GM19438 (cell line): ENCODE results near the gene ATP7B.
A peak's percentile ranks its signal among the peaks of the same experiment; 100 is the strongest.
"Not testable (repeated sequence)": the region's sequence is repeated elsewhere in the genome, so short reads cannot be mapped to it uniquely, and the experiment has no call there.

Source experiments
- ATAC-seq: cut with Tn5 transposase; IDR thresholded peaks from one replicate; pipeline ENCODE4 v1.9.1; 2021; ENCODE audit warnings: low read depth; ENCODE audit not compliant: unreplicated experiment

Gene ATP7B

GRCh38 chr13:52010890-52011631, at the start of gene ATP7B:
Gene ATP7B, minus strand, starts transcription at chr13:52011450. Its CDS starts 113 bp downstream, at chr13:52011337.
- ATAC-seq = peak; percentile 9

GRCh38 chr13:52053460-52053859, 42.2 kb upstream of the ATP7B start:
- no peak for ATAC-seq

- ATAC-seq = no peak
Measured at GRCh38 chr13:52051400-52051799, 40.1 kb upstream of the ATP7B start.

- ATAC-seq = no peak
Measured at GRCh38 chr13:52048516-52048915, 37.3 kb upstream of the ATP7B start.

GRCh38 chr13:52047463-52047862, 36.2 kb upstream of the ATP7B start:
- no peak for ATAC-seq

GRCh38 chr13:52043675-52044074, 32.4 kb upstream of the ATP7B start:
- no peak for ATAC-seq

GRCh38 chr13:52036037-52036436, 24.8 kb upstream of the ATP7B start:
- ATAC-seq = no peak

- ATAC-seq = no peak
Measured at GRCh38 chr13:52034616-52035226, 23.5 kb upstream of the ATP7B start.

- ATAC-seq = no peak
Measured at GRCh38 chr13:52033039-52033438, 21.8 kb upstream of the ATP7B start.

- ATAC-seq = not testable (repeated sequence)
Measured at GRCh38 chr13:52030401-52030800, 19.2 kb upstream of the ATP7B start.

- no peak for ATAC-seq
Measured at GRCh38 chr13:52029569-52029968, 18.3 kb upstream of the ATP7B start.

- no peak for ATAC-seq
Measured at GRCh38 chr13:52027832-52028231, 16.6 kb upstream of the ATP7B start.

- no peak for ATAC-seq
Measured at GRCh38 chr13:52026246-52026626, 15.0 kb upstream of the ATP7B start.

GRCh38 chr13:52025475-52026245, 14.4 kb upstream of the ATP7B start:
- no peak for ATAC-seq

- ATAC-seq = no peak
Measured at GRCh38 chr13:52024481-52024880, 13.2 kb upstream of the ATP7B start, which contains the start of gene UTP14C. Gene UTP14C, plus strand, starts transcription at chr13:52024691. Its CDS starts 4,114 bp downstream, at chr13:52028805.

GRCh38 chr13:52022356-52022755, 11.1 kb upstream of the ATP7B start:
- no peak for ATAC-seq

GRCh38 chr13:52020191-52020590, 8.9 kb upstream of the ATP7B start:
- no peak for ATAC-seq

GRCh38 chr13:52016296-52016695, 5.0 kb upstream of the ATP7B start:
- ATAC-seq = no peak

GRCh38 chr13:52012512-52012836, 1.2 kb upstream of the ATP7B start:
- no peak for ATAC-seq

- ATAC-seq = peak; percentile 99
Measured at GRCh38 chr13:52011632-52012511, 622 bp upstream of the ATP7B start, which contains the start of gene ALG11. Gene ALG11, plus strand, starts transcription at chr13:52012398. Its CDS starts 21 bp downstream, at chr13:52012419.
